ENCODE results near the gene SYT10.

SYT10 gene

GRCh38 chr12:33437598-33437997, 2.0 kb downstream of the SYT10 start:
- Histone ChIP-seq H2AFZ (ENCODE audit: low read length) (no peak overlapping the region), H3K4me3 (ENCODE audit: low read length, poor library complexity, severe bottlenecking) (no peak overlapping the region), H3K4me2 (ENCODE audit: low read depth, low read length, poor library complexity, severe bottlenecking) (no peak overlapping the region), H4K20me1 (ENCODE audit: insufficient read depth, low read length, poor library complexity, severe bottlenecking) (no peaks in the 10 kb centered on the region), H3K36me3 (ENCODE audit: insufficient read depth, low read length) (no peaks in the 10 kb centered on the region), H3K9me3 (ENCODE audit: insufficient read depth, low read depth, low read length) (peaks cover 3% of the 10 kb centered on the region; the same call in 1 of the 2 replicates), H3K79me2 (ENCODE audit: insufficient read depth, low read length) (no peaks in the 10 kb centered on the region), H3F3A (ENCODE audit: low read depth) (no peaks in the 10 kb centered on the region), H3K9me2 (replicated peaks; ENCODE audit: low read depth, low read length) (no peaks in the 10 kb centered on the region), H3K27me3 (ENCODE audit: insufficient read depth, low read length, poor library complexity, severe bottlenecking) (no peaks in the 10 kb centered on the region), H3K4me1 (ENCODE audit: insufficient read depth, low read length, poor library complexity, severe bottlenecking) (no peaks in the 10 kb centered on the region), H3K9ac (ENCODE audit: low read depth, low read length, poor library complexity, severe bottlenecking) (no peak overlapping the region)
- TF ChIP-seq EZH2phosphoT487 (IDR thresholded peaks at IDR 0.05; ENCODE audit: borderline replicate concordance) (no peak), CTCF (conservative IDR thresholded peaks at IDR 0.05; ENCODE audit: low read length) (no peak)

GRCh38 chr12:33432992-33433391, 6.6 kb downstream of the SYT10 start:
- no peak overlapping the region for H3K9ac ChIP-seq (ENCODE audit: low read depth, low read length, poor library complexity, severe bottlenecking)
- no peaks in the 10 kb centered on the region for H3K4me1 ChIP-seq (ENCODE audit: insufficient read depth, low read length, poor library complexity, severe bottlenecking)
- H2AFZ ChIP-seq (ENCODE audit: low read length) = no peak overlapping the region

GRCh38 chr12:33431648-33432047, 8.0 kb downstream of the SYT10 start:
- Histone ChIP-seq H4K20me1 (ENCODE audit: insufficient read depth, low read length, poor library complexity, severe bottlenecking) (no peaks in the 10 kb centered on the region), H3K9ac (ENCODE audit: low read depth, low read length, poor library complexity, severe bottlenecking) (no peak overlapping the region), H3K9me2 (replicated peaks; ENCODE audit: low read depth, low read length) (no peaks in the 10 kb centered on the region), H3K9me3 (ENCODE audit: insufficient read depth, low read depth, low read length) (0 out of 2 replicates have a peak, but pooled peaks cover 3% of the 10 kb centered on the region), H3K4me2 (ENCODE audit: low read depth, low read length, poor library complexity, severe bottlenecking) (no peak overlapping the region), H2AFZ (ENCODE audit: low read length) (no peak overlapping the region), H3K36me3 (ENCODE audit: insufficient read depth, low read length) (no peaks in the 10 kb centered on the region), H3K79me2 (ENCODE audit: insufficient read depth, low read length) (no peaks in the 10 kb centered on the region), H3K4me3 (ENCODE audit: low read length, poor library complexity, severe bottlenecking) (no peak overlapping the region), H3K27me3 (ENCODE audit: insufficient read depth, low read length, poor library complexity, severe bottlenecking) (no peaks in the 10 kb centered on the region), H3F3A (ENCODE audit: low read depth) (no peaks in the 10 kb centered on the region), H3K4me1 (ENCODE audit: insufficient read depth, low read length, poor library complexity, severe bottlenecking) (no peaks in the 10 kb centered on the region)
- no peak for TF ChIP-seq EZH2phosphoT487 (IDR thresholded peaks at IDR 0.05; ENCODE audit: borderline replicate concordance)
- no peak for TF ChIP-seq CTCF (conservative IDR thresholded peaks at IDR 0.05; ENCODE audit: low read length)

More at GRCh38 chr12:33432992-33433391, 6.6 kb downstream of the SYT10 start:
- H3K9me3 ChIP-seq (ENCODE audit: insufficient read depth, low read depth, low read length) = peaks cover 3% of the 10 kb centered on the region; the same call in 1 of the 2 replicates
- no peaks in the 10 kb centered on the region for H3F3A ChIP-seq (ENCODE audit: low read depth)
- H3K27me3 ChIP-seq (ENCODE audit: insufficient read depth, low read length, poor library complexity, severe bottlenecking) = no peaks in the 10 kb centered on the region
- H3K36me3 ChIP-seq (ENCODE audit: insufficient read depth, low read length) = no peaks in the 10 kb centered on the region
- no peaks in the 10 kb centered on the region for H3K79me2 ChIP-seq (ENCODE audit: insufficient read depth, low read length)
- H4K20me1 ChIP-seq (ENCODE audit: insufficient read depth, low read length, poor library complexity, severe bottlenecking) = no peaks in the 10 kb centered on the region
- no peak overlapping the region for H3K4me3 ChIP-seq (ENCODE audit: low read length, poor library complexity, severe bottlenecking)
- no peaks in the 10 kb centered on the region for H3K9me2 ChIP-seq (replicated peaks; ENCODE audit: low read depth, low read length)
- TF ChIP-seq CTCF (conservative IDR thresholded peaks at IDR 0.05; ENCODE audit: low read length) (no peak), EZH2phosphoT487 (IDR thresholded peaks at IDR 0.05; ENCODE audit: borderline replicate concordance) (no peak)
- H3K4me2 ChIP-seq (ENCODE audit: low read depth, low read length, poor library complexity, severe bottlenecking) = no peak overlapping the region
